GM21515 (cell line): ENCODE measurements around the gene SUGCT.

ENCODE experiments used
- ATAC-seq: cut with Tn5 transposase; IDR thresholded peaks from one replicate; pipeline ENCODE4 v1.9.1; 2021; ENCODE audit not compliant: unreplicated experiment

SUGCT gene

GRCh38 chr7:40316176-40316575 is 181.4 kb downstream of the SUGCT start:
- ATAC-seq = no peak

DNA sequence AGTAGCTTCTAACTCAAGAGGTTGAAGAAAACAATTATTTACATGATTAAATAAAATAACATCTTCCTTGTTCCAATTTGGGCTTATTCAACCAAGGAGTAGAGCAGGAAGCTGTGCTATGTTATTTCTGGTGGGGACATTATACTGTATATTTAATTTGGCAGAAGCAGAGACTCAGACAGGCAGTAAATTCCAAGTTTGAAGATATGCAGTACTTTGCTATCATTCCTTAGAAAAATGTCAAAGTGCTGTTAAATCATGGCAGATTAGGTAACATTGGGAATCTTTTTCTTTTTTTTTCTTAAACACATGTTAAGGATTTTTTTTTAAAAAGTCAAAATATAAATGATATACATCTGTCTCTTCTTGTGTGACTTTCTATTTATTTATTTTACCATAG is 190.1 kb downstream of the SUGCT start:
- no peak for ATAC-seq

GRCh38 chr7:40327113-40327512 is 192.3 kb downstream of the SUGCT start:
- no peak for ATAC-seq

- ATAC-seq = no peak
These were observed 193.1 kb downstream of the SUGCT start for GRCh38 chr7:40327873-40328272.

- no peak for ATAC-seq
These were observed 194.9 kb downstream of the SUGCT start for GRCh38 chr7:40329601-40330153.

DNA sequence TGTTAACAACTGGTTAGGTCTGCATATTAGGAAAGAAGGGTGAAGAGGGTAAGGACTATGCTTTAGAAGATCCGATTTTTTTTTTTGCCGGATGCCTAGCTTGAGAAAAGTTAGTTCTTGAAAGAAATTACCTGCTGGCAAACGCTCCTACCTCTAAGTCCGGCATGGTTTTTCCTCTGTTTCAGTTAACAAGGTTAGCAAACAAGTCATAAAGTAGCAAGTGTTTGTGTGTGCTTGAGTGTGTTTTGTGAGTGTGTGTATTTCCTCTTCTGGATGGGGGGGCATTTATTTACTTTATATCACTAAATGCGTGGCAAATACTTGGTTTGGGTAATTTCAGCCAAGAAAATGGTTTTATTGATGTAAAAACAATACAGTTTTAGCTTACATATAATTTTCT is 195.6 kb downstream of the SUGCT start:
- ATAC-seq = no peak

GRCh38 chr7:40331915-40332314 is 197.1 kb downstream of the SUGCT start:
- ATAC-seq = no peak

DNA sequence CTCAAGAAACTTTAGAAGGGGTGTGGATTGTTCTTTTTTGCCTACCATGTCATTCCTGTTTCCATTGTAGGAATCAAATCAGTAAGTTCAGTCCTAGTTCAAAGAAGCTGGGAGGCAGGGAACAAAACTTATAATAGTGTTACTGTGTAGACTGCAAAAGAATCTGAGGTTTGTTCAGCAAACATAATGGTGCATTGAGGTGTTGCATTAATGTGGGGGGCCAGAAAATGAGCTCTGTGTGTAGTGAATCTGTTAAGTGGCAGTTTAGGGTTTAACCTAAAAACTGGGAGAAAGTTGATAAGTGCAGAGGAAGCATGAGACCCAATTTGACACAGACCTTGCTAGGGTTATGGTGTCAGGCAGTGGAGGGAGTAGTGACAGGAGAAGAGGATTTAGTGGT is 197.7 kb downstream of the SUGCT start:
- ATAC-seq = no peak

- no peak for ATAC-seq
These were observed 207.0 kb downstream of the SUGCT start for GRCh38 chr7:40341836-40342235.

- no peak for ATAC-seq
These were observed 211.7 kb downstream of the SUGCT start for GRCh38 chr7:40346554-40346953.

DNA sequence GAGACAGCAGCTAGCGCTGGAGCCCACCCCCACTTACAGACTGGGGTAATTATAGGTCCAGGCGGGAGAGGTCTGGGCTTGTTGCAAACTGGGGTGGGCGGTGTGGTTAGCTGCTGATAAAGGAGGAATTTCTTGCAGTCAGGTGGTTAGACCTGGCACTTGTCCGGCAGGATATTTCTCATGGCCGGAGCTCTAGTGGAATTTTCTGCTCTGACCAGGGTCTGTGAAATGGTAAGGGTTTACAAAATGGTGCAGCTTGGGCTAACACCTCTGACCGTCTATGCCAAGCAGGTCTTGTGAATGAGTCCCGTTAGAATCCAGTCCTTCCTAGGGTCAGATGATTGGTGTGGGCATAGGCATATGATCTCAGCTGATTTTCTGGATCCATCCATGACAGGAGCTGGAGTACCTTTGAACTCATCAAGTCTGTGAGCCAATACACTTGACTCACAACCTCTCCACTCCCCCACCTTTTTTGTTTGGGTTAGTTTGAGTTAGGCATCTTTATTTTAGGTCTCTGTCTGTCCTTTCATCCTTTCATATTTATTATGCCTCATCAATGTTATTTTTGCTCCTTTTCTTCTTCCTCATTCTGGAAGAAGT is 213.4 kb downstream of the SUGCT start:
- no peak for ATAC-seq

DNA sequence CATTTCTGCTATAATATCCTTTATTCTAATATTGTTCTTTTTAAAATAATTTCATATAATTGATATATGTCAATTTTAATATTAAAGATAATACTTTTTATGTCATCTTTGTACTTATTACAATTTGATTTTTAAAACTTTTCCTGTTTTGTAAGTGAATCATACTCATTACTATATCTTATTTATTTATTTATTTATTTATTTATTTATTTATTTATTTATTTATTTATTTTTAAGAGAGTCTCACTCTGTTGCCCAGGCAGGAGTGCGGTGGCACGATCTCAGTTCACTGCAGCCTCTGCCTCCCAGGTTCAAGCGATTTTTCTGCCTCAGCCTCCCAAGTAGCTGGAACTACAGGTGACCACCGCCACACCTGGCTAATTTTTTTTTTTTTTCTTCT is 215.3 kb downstream of the SUGCT start:
- no peak for ATAC-seq

DNA sequence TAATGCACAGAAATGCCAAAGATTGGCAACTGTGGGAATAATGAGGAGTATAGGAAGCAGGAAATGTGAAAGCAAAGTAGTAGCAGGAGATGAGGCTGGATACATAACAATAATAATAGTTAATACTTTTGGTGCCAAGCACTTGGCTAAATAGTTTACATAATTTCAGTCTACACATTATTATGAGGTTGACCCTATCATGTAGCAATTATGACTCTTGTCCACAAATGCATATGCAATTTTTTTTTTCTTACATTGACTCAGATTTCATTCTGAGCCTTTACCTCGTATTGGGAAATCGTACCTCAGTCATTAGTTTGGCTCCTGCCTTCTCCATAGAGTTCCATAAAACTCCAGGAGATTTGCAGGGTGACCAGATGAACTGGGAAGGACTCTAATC is 219.9 kb downstream of the SUGCT start:
- ATAC-seq = no peak

- no peak for ATAC-seq
These were observed 221.5 kb downstream of the SUGCT start for GRCh38 chr7:40356312-40356711.

DNA sequence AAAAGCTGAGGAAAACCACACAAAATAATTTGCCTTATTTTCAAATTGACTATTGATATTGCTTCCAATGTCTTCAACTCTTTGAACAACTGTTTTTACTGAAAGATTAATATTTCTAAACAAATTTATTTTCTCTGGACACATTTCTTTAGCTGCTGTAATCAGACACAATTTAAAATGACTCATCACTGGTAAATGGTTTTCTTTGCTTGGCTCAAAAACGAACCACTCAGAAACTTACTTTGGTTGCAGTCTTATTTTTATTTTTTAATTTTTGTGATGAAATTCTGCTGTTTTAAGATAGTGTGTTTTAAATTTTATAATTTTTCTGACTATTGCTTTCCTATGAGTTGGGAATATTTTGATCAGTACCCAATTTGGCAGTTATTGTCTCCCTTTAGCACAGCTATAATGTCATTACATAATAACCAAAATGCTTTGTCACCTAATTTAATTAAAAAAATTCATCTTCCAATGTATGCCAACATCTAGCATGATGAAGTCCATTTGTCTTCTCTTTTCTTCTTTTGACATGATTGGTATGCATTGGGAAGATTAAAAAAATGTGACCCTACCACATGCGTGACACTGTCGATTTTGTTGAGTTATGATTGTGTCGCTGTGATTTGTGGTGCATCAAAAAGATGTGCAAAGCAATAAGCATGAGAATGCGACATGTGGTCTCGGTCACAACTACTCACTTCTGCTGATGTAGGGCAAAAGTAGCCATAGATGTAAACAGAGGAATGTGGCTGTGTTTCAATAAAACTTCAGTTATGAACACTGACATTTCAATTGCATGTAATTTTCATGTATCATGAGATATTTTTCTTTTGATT is 222.3 kb downstream of the SUGCT start:
- no peak for ATAC-seq

DNA sequence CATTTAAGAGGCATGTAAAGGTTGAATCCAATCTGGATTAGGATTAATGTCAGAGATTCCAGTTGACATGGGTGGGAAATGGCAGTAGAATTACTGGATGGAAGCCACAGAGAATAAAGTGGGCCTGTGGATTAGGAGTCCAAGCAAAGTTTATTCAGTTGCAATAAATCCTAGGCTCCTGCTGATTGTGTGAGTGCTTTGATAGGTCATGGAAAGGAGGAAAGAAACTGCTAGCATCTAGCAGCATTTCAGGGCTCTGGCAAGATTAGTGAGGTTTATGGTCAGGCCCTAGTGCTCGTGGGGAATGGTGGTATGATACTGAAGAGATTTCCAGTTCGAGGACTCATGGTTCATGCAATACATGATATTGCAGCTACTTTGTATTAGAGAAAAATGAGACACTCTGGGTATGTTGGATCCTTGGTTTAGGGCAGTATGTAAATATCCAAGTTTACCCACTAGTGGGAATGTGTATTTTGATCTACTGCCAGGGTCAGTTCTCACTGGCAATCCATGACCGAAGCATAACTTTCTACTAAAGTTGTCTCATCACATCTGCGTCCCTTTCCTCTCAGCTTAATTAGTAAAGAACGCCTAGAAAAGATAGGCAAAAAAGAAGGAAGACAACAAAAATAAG is 235.0 kb downstream of the SUGCT start:
- no peak for ATAC-seq

DNA sequence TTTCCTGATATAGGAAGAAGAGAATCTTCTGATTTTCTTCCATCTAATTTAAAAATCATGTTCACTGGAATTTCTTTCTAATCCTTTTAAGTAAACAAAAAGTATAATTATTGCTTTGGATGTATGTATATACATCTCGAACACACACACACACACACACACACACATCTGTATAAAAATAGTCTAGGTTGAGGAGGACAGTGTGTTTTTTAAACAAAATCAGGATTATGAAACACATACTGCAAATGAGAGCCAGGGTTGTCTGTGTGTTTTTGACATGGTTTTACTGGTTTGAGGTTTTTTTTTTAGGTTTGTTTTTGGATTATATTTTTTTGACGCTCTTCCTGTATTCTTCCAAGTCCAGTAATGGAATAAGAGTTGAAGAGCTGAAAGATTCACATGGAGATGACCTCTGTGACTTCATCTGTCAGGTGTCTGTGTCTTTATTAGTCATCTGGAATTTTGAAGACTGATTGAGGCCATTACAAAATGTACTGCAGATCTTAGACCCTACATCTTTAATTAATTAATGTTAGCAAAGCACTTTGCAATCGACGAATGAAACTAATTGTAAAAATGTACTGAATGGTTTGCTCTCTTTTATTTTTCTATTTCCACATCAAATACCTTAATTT is 237.1 kb downstream of the SUGCT start:
- ATAC-seq = no peak

GRCh38 chr7:40374575-40374974 is 239.8 kb downstream of the SUGCT start:
- ATAC-seq = no peak

DNA sequence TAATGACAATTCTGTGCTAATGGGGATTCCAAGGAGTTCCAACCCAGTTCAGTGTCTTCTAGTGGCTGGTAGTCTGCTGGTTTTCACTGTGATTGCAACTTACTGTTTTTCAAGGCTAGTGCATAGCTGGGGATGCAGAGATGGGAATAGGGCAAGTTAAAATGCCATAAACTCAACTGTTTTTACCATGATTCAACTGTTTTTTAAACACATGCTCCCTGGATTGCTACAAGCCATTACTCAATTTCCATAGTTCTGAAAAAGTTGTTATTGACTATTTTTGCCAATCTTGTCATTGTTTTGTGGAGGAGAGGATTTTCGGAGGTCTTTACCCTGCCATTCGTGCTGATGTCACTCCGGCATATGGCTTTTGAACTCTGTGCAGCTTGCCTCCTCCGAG is 245.3 kb downstream of the SUGCT start:
- no peak for ATAC-seq

DNA sequence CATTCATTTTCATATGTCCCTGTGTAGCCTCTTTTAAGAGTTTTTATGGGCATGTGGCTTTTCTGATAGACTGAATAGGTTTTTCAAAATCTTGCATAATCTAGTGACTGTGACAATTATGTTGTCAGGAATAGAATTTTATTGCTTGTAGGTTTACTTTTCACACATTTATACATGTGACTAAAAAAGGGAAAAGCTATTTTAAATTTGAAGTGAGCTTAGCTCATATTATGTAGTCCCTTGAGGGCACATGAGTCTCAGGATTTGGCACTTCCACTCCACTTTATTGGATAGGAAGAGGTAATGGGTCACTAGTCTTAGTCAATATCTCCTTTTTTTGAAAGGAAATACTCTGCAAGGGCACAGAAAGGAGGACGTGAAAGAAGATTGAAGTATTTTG is 247.3 kb downstream of the SUGCT start:
- no peak for ATAC-seq

- no peak for ATAC-seq
These were observed 258.9 kb downstream of the SUGCT start for GRCh38 chr7:40393660-40394059.
